NAMALWA (cell line): ENCODE data around the gene SLC44A4.

ENCODE experiments used
- DNase-seq: peaks from one replicate; pipeline ENCODE4 v3.0.0-alpha.2; 2015; ENCODE audit warnings: low spot score

Gene SLC44A4

DNA sequence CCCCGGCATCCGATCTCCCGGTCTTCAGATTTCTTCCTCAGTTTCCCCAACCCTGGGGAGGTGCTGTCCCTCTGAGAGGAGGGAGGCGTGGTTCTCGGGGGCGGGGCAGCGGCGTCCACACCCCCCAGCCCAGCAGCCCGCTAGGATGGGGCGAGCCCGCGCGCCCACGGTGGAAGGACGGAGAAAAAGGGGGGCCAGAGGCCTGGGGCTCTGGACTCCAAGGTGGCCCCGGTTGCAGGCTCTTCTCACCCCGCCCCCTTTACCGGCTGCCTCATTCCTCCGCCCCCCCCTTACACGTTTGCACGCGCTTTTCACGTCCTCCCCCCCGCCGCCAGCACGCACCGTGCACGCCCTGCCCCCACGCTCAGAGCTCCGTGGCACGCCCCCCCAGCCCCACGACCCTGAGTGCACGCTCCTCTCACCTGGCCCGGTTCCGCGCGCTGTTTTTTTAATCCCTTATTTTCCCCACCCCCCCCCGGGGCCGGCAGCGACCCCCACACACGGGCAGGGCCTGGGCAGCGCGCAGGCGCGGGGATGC, 22.7 kb upstream of the SLC44A4 start:
- peak; percentile 37 for DNase-seq

- no peak for DNase-seq
Measured at GRCh38 chr6:31900917-31901414, 22.2 kb upstream of the SLC44A4 start.

- no peak for DNase-seq
Measured at GRCh38 chr6:31899882-31900722, 21.3 kb upstream of the SLC44A4 start.

- no peak for DNase-seq
Measured at GRCh38 chr6:31899215-31899614, 20.4 kb upstream of the SLC44A4 start.

DNA sequence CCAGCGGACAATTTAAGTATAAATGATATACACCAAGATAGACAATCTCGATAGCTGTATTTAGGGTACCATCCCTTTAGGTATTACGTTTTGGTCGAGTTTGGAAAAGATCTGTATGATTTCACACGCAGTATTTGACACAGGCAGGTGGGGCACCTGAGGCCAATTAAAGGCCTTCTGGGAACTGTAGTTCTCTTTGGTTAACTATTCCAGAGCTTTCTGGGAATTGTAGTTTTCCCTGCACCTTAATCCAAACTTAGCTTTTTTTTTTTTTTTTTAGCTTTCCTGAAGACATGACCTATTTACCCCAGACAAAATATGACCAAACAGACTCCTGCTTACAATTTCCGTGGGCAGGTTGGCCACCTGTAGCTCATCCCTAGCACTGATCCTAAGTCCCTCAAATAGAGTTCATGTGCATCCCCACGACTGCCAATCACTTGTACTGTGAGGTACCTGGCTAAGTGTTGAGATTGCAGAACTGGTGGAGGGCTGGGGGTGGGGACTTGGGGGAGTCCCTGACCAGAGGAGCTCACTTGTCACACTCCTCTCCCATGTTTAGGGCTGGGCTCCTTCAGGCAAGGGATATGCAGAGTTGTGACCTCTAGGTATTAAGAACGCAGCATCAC, 19.7 kb upstream of the SLC44A4 start:
- peak; percentile 50 for DNase-seq

- DNase-seq, result peak; percentile 88
Measured at GRCh38 chr6:31897612-31898382, 19.0 kb upstream of the SLC44A4 start, which contains the start of gene EHMT2. Gene EHMT2 (minus strand): TSS chr6:31897698. CDS start chr6:31897677, 21 bp downstream.

DNA sequence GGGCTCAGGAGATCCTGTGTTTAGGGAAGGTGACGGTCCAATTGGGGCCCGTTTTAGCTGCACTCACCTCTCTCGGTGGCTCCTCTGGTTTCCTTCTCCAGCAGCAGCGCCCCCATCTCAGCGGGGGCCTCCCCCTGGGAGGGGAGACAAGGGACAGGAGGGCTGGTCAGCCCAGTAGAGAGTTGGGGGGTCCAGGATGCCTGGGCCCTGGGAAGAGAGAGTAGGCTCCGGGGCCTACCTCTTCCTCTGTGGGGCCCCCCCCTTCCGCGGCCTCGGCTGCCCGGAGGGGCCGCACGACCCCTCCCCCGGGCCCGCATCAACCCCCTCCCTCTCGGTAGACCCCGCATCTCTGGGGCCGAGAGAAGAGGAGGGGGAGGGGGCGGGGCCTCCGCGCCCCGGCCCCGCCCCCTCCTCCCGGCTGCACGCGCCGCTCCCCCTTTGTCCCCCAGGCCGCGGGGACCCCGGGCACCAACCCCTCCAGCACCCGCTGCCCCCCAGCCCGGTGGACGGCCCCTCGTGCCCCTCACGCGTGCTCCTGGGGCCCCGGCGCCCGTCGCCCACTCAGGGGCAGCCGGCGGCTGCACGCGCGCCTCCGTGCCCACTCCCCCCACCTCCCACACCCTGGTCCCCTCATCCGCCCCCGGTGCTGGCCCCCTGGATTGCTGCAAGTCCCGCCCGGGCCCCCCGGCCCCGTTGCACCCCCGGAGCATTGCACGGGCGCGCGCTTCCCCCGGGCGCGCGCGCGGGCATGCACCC, 18.2 kb upstream of the SLC44A4 start:
- DNase-seq, result no peak

GRCh38 chr6:31896493-31896855, 17.7 kb upstream of the SLC44A4 start:
- DNase-seq, result no peak

DNA sequence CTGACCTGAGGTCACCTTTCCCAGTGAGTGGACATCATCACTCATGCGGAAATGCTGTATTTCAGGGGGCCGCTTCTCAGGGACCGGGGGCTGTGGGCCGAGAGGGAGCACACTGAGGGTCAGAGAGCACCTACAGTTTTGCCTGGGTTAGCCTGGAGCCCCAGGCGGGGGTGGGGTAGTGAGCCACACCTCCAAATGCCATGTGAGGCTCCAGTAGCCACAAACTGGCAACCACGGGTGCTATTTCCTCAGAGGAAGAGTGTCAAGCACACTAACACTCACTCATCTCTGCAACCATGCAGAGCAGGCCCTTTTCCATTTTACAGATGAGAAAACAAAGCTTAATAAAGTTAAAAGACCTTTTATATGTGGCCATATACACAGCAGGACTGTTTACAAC, 14.0 kb upstream of the SLC44A4 start:
- no peak for DNase-seq

DNA sequence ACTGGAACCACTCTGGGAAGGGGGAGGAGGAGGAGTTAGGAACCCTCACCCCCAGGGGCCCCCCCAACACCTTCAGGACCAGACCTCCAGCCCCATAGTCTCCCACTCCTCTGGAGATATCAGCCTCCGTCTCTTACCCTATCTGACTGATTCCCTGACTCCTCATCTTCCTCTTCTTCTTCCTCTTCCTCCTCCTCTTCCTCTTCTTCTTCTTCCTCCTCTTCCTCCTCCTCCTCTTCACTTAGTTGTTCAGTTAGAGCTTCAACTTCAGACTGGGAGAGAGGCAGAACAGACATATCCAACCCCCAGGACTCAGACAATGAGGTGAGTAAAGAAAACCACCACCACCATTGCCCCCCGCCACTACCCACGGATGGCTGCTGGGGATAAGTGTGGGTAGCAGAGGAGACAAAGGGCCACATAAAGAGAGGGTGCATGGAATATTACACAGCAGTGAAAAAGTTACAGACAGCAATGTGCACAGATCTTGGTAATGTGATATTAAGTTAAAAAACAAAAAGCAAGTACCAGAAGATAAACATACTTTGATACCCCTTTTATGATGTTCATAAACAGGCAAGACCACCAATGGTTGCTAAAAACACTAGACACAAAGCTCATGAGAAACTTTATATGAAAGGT, 10.7 kb upstream of the SLC44A4 start:
- DNase-seq, result no peak

DNA sequence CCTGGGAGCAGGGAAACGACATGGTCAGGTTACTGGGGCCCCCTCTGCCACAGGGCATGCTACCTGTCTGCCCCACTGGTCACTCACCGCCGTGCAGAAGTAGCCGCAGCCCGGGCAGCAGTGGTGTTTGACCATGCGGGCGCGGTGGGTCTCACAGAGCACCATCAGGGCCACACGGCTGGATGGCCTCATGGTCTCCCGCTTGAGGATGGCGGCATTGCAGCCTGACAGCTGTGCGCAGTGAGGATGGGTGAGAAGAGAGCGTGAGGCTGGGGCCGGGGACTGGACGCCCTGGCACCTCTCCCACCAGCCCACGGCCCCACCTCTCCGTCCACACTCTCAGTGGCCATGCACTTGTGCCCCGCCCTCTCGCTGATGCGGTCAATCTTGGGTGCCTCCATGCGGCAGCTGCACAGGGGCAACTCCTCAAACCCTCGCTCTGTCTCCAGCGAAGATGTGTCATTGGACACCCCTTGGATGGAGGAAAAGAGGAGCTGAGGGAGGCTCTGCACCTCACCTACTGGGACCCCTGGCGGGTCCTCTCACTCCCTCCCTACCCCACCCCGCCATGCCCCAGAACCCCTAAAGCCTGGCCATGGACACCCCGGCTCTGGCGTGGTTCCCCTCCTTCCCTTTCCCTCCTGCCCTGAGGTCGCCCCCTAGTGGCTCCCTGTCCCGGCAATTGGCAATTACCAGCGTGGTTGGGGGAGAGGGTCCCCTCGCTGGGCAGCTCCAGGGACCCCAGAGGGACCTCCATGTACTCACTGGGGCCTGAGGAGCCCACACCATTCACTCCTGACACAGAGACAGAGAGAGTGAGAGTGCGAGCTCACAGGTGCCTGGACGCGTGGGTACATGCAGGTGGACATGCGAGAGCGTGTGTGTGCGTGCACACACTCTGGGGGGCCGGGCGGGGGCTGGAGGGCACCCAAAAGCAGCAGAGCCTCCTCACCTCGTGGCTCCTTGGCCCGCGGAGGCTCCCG, 9.8 kb upstream of the SLC44A4 start:
- DNase-seq, result peak; percentile 44

GRCh38 chr6:31887173-31888007, 8.6 kb upstream of the SLC44A4 start:
- DNase-seq, result no peak

DNA sequence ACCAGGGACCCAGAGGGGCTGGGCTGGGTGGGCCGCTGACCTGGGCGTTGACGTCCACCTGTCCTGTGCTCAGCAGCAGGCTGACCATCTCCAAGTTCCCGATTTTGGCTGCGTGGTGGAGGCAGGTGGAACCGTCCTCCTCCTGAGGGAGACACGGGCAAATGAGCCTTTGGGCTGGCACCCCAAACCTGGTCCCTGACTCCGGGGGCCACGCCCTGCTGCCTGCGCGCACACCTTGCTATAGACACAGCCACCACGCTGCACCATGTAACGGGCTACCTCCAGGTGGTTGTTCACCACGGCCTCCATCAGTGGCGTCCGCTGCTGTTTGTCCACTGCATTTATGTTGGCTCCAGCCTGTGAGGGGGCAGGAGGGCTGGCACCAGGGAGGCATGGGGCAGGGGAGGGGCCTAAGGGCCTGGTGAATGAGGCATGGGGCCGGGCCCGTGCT, 7.8 kb upstream of the SLC44A4 start:
- no peak for DNase-seq

DNA sequence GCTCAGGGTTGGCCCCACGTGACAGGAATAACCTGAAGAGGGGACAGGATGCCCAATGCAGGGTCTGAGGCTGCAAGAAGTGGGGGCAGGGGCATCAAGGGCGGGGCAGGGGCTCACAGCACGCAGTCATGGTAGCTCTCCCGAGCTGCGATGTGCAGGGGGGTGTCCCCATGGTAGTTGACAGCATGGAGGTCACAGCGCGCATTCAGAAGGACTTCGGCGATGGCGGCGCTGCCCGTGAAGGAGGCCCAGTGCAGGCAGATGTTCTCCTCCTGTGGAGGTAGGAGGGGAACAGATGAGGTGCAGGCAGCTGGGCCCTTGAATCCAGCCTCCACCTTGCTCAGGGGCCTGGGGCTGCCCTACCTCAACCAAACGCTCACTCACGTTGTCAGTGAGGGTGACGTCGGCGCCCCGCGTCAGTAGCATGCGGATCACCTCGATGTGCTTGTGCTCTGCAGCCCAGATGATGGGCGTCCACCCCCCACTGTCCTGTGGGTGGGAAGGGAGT, 5.8 kb upstream of the SLC44A4 start:
- DNase-seq, result no peak

DNA sequence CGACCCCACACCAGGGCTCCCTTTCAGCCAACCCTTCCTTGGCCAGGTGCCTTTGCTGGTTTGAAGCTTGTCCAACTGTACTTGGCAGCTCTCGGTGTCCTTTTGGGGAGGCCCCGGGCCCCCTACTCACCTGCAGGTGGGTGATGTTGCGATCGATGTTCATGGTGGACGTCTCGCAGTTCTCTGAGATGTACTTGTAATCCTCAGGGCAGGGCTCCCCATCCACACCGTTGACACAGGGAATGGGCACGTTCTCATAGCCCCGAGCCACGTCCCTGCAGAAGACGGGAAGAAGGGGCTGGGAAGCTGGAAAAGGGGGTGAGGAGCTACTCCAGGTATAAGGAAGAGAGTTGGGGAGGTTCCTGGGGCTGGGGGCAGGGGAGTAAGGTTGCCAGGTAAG, 4.9 kb upstream of the SLC44A4 start:
- DNase-seq, result no peak

GRCh38 chr6:31882344-31882743, 3.5 kb upstream of the SLC44A4 start:
- DNase-seq, result no peak

- no peak for DNase-seq
Measured at GRCh38 chr6:31881136-31881859, 2.5 kb upstream of the SLC44A4 start.

- no peak for DNase-seq
Measured at GRCh38 chr6:31880616-31881015, 1.8 kb upstream of the SLC44A4 start.
